H1 (cell line): Measurements from ENCODE around the gene CLP1. TPM values are rescaled to one million over a fixed set of nuclear protein-coding genes. Genes with fewer than 3 reads are reported as not detected.
A peak's percentile ranks its signal among the peaks of the same experiment; 100 is the strongest.

Experiments
- CTCF ChIA-PET: fragments of 300-600 bp; sonication (Branson Sonifier 250); formaldehyde crosslinking; loops from one replicate; lab custom pipeline; 2021; ENCODE audit not compliant: partially characterized antibody; lab: Charles Lee
- POLR2A ChIA-PET: fragments of 300-600 bp; sonication (Branson Sonifier 250); formaldehyde crosslinking; loops from one replicate; lab custom pipeline; 2021; ENCODE audit warnings: inconsistent platforms; ENCODE audit not compliant: partially characterized antibody; lab: Charles Lee
- DNase-seq, 2 experiments: peaks; one replicate each; pipeline versions ENCODE4 v3.0.0 to v3.0.0-alpha.2; 2010 to 2022; ENCODE audit warnings: low spot score in 2 of 2, low read depth in 1 of 2, mixed read lengths in 1 of 2
- FAIRE-seq: peaks from 2 replicates; lab custom pipeline; 2011; peaks lifted over from hg19 to GRCh38; lab: Jason Lieb, UNC
- H2AFZ ChIP-seq: 2 replicates; pipeline ENCODE4 v1.8.1; 2012; ENCODE audit warnings: low read length, inconsistent platforms
- H2AK5ac ChIP-seq: 2 replicates; pipeline ENCODE4 v1.6.1; 2013; ENCODE audit warnings: low read depth, low read length
- H2BK120ac ChIP-seq: replicated peaks from 2 replicates; pipeline ENCODE3; 2013; ENCODE audit warnings: low read depth, low read length, inconsistent platforms
- H2BK12ac ChIP-seq: 2 replicates; pipeline ENCODE4 v1.6.1; 2013; ENCODE audit warnings: low read depth, low read length
- H2BK15ac ChIP-seq: 2 replicates; pipeline ENCODE4 v1.6.1; 2013; ENCODE audit warnings: low read length
- H2BK20ac ChIP-seq: 2 replicates; pipeline ENCODE4 v1.6.1; 2013; ENCODE audit warnings: low read length
- H2BK5ac ChIP-seq: 2 replicates; pipeline ENCODE4 v1.6.1; 2013; ENCODE audit warnings: low read depth, low read length
- H3K14ac ChIP-seq: 2 replicates; pipeline ENCODE4 v1.6.1; 2013; ENCODE audit warnings: inconsistent platforms; ENCODE audit not compliant: insufficient read length
- H3K18ac ChIP-seq: 2 replicates; pipeline ENCODE4 v1.6.1; 2013; ENCODE audit warnings: low read length; ENCODE audit errors: extremely low read depth
- H3K23ac ChIP-seq: 2 replicates; pipeline ENCODE4 v1.6.1; 2013; ENCODE audit warnings: inconsistent platforms; ENCODE audit not compliant: insufficient read length
- H3K23me2 ChIP-seq: 2 replicates; pipeline ENCODE4 v1.6.1; 2013; ENCODE audit warnings: low read depth, low read length
- H3K27ac ChIP-seq: 2 replicates; pipeline ENCODE4 v1.6.1; 2011; ENCODE audit warnings: low read depth, low read length, inconsistent platforms
- H3K27me3 ChIP-seq, 4 experiments: replicated peaks in 1 of 4; 1 replicate in 1 of 4; 2 replicates in 3 of 4; pipeline versions ENCODE4 v1.6.1 to v1.8.1; 2011 to 2013; ENCODE audit warnings: low read length in 3 of 4, mild to moderate bottlenecking in 3 of 4, inconsistent platforms in 2 of 4, mixed read lengths in 2 of 4, moderate library complexity in 1 of 4; ENCODE audit not compliant: control insufficient read depth in 3 of 4, insufficient read depth in 3 of 4; ENCODE audit errors: extremely low read depth in 1 of 4
- H3K36me3 ChIP-seq, 4 experiments: 2 replicates each; pipeline versions ENCODE4 v1.6.1 to v1.8.1; 2011 to 2013; ENCODE audit warnings: mild to moderate bottlenecking in 4 of 4, low read length in 3 of 4, moderate library complexity in 2 of 4, control low read depth in 1 of 4, inconsistent platforms in 1 of 4; ENCODE audit not compliant: insufficient read depth in 4 of 4, control insufficient read depth in 2 of 4
- H3K4ac ChIP-seq: replicated peaks from 2 replicates; pipeline ENCODE3; 2013; ENCODE audit warnings: low read length, low read depth, mixed read lengths, inconsistent platforms; ENCODE audit not compliant: insufficient read length
- H3K4me1 ChIP-seq, 4 experiments: replicated peaks in 1 of 4; 1 replicate in 1 of 4; 2 replicates in 3 of 4; pipeline versions ENCODE4 v1.6.1 to v1.8.1; 2011 to 2013; ENCODE audit warnings: low read length in 3 of 4, inconsistent platforms in 2 of 4, mixed read lengths in 1 of 4; ENCODE audit not compliant: insufficient read depth in 4 of 4, control insufficient read depth in 3 of 4
- H3K4me2 ChIP-seq, 2 experiments: 2 replicates each; pipeline versions ENCODE4 v1.6.1 to v1.8.1; 2011 to 2013; ENCODE audit warnings: low read depth in 2 of 2, low read length in 2 of 2, control low read depth in 1 of 2, inconsistent platforms in 1 of 2, mild to moderate bottlenecking in 1 of 2; ENCODE audit not compliant: insufficient read depth in 1 of 2
- H3K4me3 ChIP-seq, 4 experiments: fragments of 200-600, 300-600 bp in 1 of 4; sonication (generic), shearing (Covaris generic), sonication (Bioruptor Twin) in 1 of 4; 2 replicates each; pipeline versions ENCODE4 v1.5.1 to v1.8.1; 2011 to 2016; ENCODE audit warnings: low read length in 4 of 4, low read depth in 3 of 4, control low read depth in 2 of 4, inconsistent platforms in 2 of 4, mild to moderate bottlenecking in 2 of 4, mixed read lengths in 1 of 4, moderate library complexity in 1 of 4; ENCODE audit not compliant: insufficient read depth in 2 of 4; ENCODE audit errors: extremely low read depth in 1 of 4
- H3K56ac ChIP-seq: replicated peaks from 2 replicates; pipeline ENCODE3; 2013; ENCODE audit warnings: low read depth, mild to moderate bottlenecking, mixed read lengths, low read length, inconsistent platforms; ENCODE audit not compliant: insufficient read length
- H3K79me1 ChIP-seq: 2 replicates; pipeline ENCODE4 v1.6.1; 2013; ENCODE audit warnings: low read depth, low read length, control low read depth
- H3K79me2 ChIP-seq, 2 experiments: 2 replicates each; pipeline versions ENCODE4 v1.6.1 to v1.8.1; 2012 to 2013; ENCODE audit warnings: low read length in 2 of 2, mild to moderate bottlenecking in 2 of 2, inconsistent platforms in 1 of 2; ENCODE audit not compliant: insufficient read depth in 2 of 2, control insufficient read depth in 1 of 2
- H3K9ac ChIP-seq, 4 experiments: replicated peaks in 1 of 4; 1 replicate in 1 of 4; 2 replicates in 3 of 4; pipeline versions ENCODE4 v1.6.1 to v1.8.1; 2011 to 2013; ENCODE audit warnings: low read depth in 3 of 4, low read length in 3 of 4, control low read depth in 2 of 4, mild to moderate bottlenecking in 2 of 4, moderate library complexity in 2 of 4, inconsistent platforms in 1 of 4; ENCODE audit errors: extremely low read depth in 1 of 4
- H3K9me3 ChIP-seq, 2 experiments: 2 replicates each; pipeline versions ENCODE4 v1.6.1 to v1.8.1; 2012 to 2013; ENCODE audit warnings: mild to moderate bottlenecking in 2 of 2, moderate library complexity in 2 of 2, control low read depth in 1 of 2, inconsistent platforms in 1 of 2, low read depth in 1 of 2, low read length in 1 of 2, mixed read lengths in 1 of 2; ENCODE audit not compliant: insufficient read depth in 2 of 2
- H4K20me1 ChIP-seq, 2 experiments: replicated peaks in 1 of 2; 2 replicates each; pipeline versions ENCODE3 to v1.8.1; 2011 to 2013; ENCODE audit warnings: inconsistent platforms in 2 of 2, low read length in 2 of 2, mild to moderate bottlenecking in 1 of 2; ENCODE audit not compliant: insufficient read depth in 2 of 2, control insufficient read depth in 1 of 2
- H4K5ac ChIP-seq: 2 replicates; pipeline ENCODE4 v1.6.1; 2013; ENCODE audit warnings: low read length, low read depth, mixed read lengths, inconsistent platforms; ENCODE audit not compliant: insufficient read length
- H4K8ac ChIP-seq: 2 replicates; pipeline ENCODE4 v1.8.0; 2013; ENCODE audit warnings: mild to moderate bottlenecking, moderate library complexity, low read length, inconsistent platforms; ENCODE audit not compliant: insufficient read depth; ENCODE audit errors: extremely low read depth
- H4K91ac ChIP-seq: replicated peaks from 2 replicates; pipeline ENCODE3; 2013; ENCODE audit warnings: low read length, mixed read lengths, inconsistent platforms; ENCODE audit not compliant: insufficient read length
- BCL11A ChIP-seq, 2 experiments: IDR thresholded peaks; one replicate each; pipeline ENCODE4 v1.6.1; 2011; ENCODE audit warnings: low read depth in 2 of 2, low read length in 2 of 2, mild to moderate bottlenecking in 2 of 2
- CREB1 ChIP-seq: IDR thresholded peaks from 2 replicates; pipeline ENCODE4 v1.6.1; 2012; ENCODE audit warnings: inconsistent platforms
- JUND ChIP-seq: IDR thresholded peaks from 2 replicates; pipeline ENCODE4 v1.6.1; 2011; ENCODE audit warnings: mild to moderate bottlenecking, improper control_type of control experiment, low read length
- RFX5 ChIP-seq: IDR thresholded peaks from 2 replicates; pipeline ENCODE4 v1.6.1; 2011; ENCODE audit warnings: low read depth, low read length, improper control_type of control experiment, borderline replicate concordance
- RNF2 ChIP-seq: fragments of 200-900, 300-1000 bp; sonication (generic); IDR thresholded peaks from 2 replicates; pipeline ENCODE4 v1.7.1; 2016; ENCODE audit warnings: borderline replicate concordance, low read depth, mild to moderate bottlenecking, antibody characterized with exemption, low read length; ENCODE audit not compliant: poor library complexity, severe bottlenecking; ENCODE audit errors: missing control alignments
- SAP30 ChIP-seq: fragments of 300-600 bp; sonication (generic); IDR thresholded peaks from 2 replicates; pipeline ENCODE4 v1.7.1; 2012; ENCODE audit warnings: low read length, moderate library complexity, mild to moderate bottlenecking, inconsistent platforms; ENCODE audit not compliant: insufficient read depth, insufficient replicate concordance
- SP4 ChIP-seq: IDR thresholded peaks from 2 replicates; pipeline ENCODE4 v1.6.1; 2012; ENCODE audit warnings: low read length, inconsistent platforms
- WGBS, 2 experiments: shearing (Covaris generic) in 1 of 2; methylation state at CpG; one replicate each; pipeline versions ENCODE4 v1.1.6 to v1.1.7; 2013 to 2015; ENCODE audit warnings: low lambda C conversion rate in 2 of 2, mixed read lengths in 2 of 2, inconsistent platforms in 1 of 2, low coverage in 1 of 2, missing lambda C conversion rate in 1 of 2; ENCODE audit not compliant: insufficient replicate concordance in 2 of 2, insufficient coverage in 1 of 2, insufficient read length in 1 of 2; ENCODE audit errors: extremely low coverage in 1 of 2, missing lambda C conversion rate in 1 of 2; 5-methylcytosine and 5-hydroxymethylcytosine counted together
- polyA plus RNA-seq, 7 experiments: library from polyadenylated mRNA; depleted of rRNA in 3 of 7; stranded (reverse) in 5 of 7; unstranded in 2 of 7; fragments of >200 nt in 5 of 7; fragments of 200-250 nt in 2 of 7; gene quantifications; 1 replicate in 5 of 7; 2 replicates in 1 of 7; 4 replicates in 1 of 7; pipeline versions ENCODE4 v1.2.1 to v1.2.3, GENCODE V29; 2011 to 2013; ENCODE audit warnings: missing spikeins in 2 of 7, mixed read lengths in 2 of 7
- total RNA-seq: library from RNA; stranded (reverse); fragmentation: NEBNext Ultra II Directional; extraction: Animal tissue kit (Norgen Biotek cat#: 25700); gene quantifications from 2 replicates; pipeline ENCODE4 v1.2.1, GENCODE V29; 2021

The CLP1 gene
- total and polyA plus RNA-seq, 2 of the 8 experiments (the other 6 are each of a cell fraction or from before 2014, with no cell fraction given), result 29.4 to 29.9 TPM

DNA sequence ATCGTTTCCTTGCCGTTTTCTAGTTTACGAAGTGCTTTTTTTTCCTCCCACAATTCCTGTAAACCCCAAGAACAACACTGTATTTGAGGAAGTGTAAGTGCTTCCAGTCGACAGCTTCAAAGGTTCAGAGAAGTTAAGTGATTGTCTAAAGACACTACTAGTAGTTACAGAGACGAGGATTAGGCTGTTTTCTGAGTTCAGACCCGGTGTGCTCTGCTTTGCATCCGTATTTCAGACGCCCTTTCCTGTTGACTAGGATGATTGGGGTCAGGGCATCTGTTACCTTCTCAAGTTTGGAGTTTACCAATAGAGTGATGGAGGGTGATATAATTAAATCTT lies 430 bp downstream of the CLP1 start:
- H3K14ac ChIP-seq, result no peak overlapping the region
- no peak overlapping the region for H2BK20ac ChIP-seq
- H4K5ac ChIP-seq, result no peak overlapping the region
- H3K18ac ChIP-seq, result no peak overlapping the region
- H2BK120ac ChIP-seq, result no peak overlapping the region
- H4K20me1 ChIP-seq, result peaks cover 2 to 3% of the 10 kb centered on the region in 2 experiments
- H2BK15ac ChIP-seq, result no peak overlapping the region
- no peak overlapping the region for H2BK12ac ChIP-seq
- H3K4me3 ChIP-seq, result peak overlapping the region; percentile 86 to 99 (median 92)
- H3K23me2 ChIP-seq, result peaks cover 4% of the 10 kb centered on the region
- peak overlapping the region; percentile 69 to 91 (median 80); a peak in 6 of 7 replicates for H3K9ac ChIP-seq
- no peak overlapping the region for H4K91ac ChIP-seq
- H3K23ac ChIP-seq, result no peak overlapping the region
- peaks cover 0 to 20% of the 10 kb centered on the region in 2 experiments; a peak in 3 of 4 replicates for H3K79me2 ChIP-seq
- peaks cover 4% of the 10 kb centered on the region; the same call in 1 of the 2 replicates for H3K79me1 ChIP-seq
- no peak overlapping the region for H3K4ac ChIP-seq
- FAIRE-seq, result no peak
- H4K8ac ChIP-seq, result no peak overlapping the region
- no peaks in the 10 kb centered on the region; a peak in 2 of 7 replicates for H3K27me3 ChIP-seq
- no peaks in the 10 kb centered on the region; a peak in 2 of 7 replicates for H3K4me1 ChIP-seq
- H3K36me3 ChIP-seq, result peaks cover 3 to 25% (median 19%) of the 10 kb centered on the region in 4 experiments; a peak in 6 of 8 replicates
- no peak overlapping the region for H2BK5ac ChIP-seq
- TF ChIP-seq RFX5, result no peak
- no peak for TF ChIP-seq BCL11A (IDR thresholded peaks at IDR 0.05; ENCODE audit: low read depth in 2 of 2, low read length in 2 of 2)
- no peak for TF ChIP-seq JUND
- no peak for TF ChIP-seq SP4
- peak; percentile 18 for TF ChIP-seq SAP30
- TF ChIP-seq RNF2, result no peak
- TF ChIP-seq CREB1, result no peak
- no peak for DNase-seq
- no peak overlapping the region for H2AK5ac ChIP-seq
- CTCF ChIA-PET, result interaction anchor here (0.5 to 2.7 kb wide), 3 partner anchors 9 to 133 kb away, joined by 3 to 10 read pairs (median 4); partner anchors contain the start of gene UBE2L6
- H3K56ac ChIP-seq, result no peak overlapping the region
- H3K27ac ChIP-seq, result no peak overlapping the region
- peak overlapping the region; percentile 68 to 92 for H3K4me2 ChIP-seq
- 3% methylated on average over 8 of the region's 8 CpGs; no CpG with 5 or more reads in 1 of the 2 experiments for WGBS, 2 experiments
- POLR2A ChIA-PET, result interaction anchor here (0.8 to 29.6 kb wide), 5 partner anchors 9 to 182 kb away, joined by 3 to 1546 read pairs (median 13); partner anchors contain the start of genes SERPING1, YPEL4 and ZDHHC5
- 0 out of 2 replicates have a peak overlapping the region, but pooled peaks have one; percentile 38 for H2AFZ ChIP-seq
- H3K9me3 ChIP-seq, result no peaks in the 10 kb centered on the region
